EL (cell line): ENCODE results near the gene AATK.
A peak's percentile ranks its signal among the peaks of the same experiment; 100 is the strongest.

Experiments used
- DNase-seq: peaks from one replicate; pipeline ENCODE4 v3.0.0-alpha.2; 2016

The AATK gene

DNA sequence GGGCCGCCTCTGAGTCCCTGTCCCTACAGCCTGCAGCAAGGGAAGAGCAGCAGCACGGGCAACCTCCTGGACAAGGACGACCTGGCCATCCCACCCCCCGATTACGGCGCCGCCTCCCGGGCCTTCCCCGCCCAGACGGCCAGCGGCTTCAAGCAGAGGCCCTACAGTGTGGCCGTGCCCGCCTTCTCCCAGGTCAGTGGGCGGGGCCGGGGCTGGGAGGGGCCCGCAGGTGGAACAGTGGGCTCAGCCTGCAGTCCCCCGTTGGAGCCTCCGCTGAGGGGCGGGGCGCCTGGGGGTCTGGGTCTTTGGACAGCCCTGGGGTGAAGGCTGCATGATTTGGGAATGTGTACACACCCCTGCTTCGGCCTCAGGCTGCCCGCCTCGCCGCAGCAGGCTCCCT is 59.3 kb downstream of the AATK start:
- no peak for DNase-seq

DNA sequence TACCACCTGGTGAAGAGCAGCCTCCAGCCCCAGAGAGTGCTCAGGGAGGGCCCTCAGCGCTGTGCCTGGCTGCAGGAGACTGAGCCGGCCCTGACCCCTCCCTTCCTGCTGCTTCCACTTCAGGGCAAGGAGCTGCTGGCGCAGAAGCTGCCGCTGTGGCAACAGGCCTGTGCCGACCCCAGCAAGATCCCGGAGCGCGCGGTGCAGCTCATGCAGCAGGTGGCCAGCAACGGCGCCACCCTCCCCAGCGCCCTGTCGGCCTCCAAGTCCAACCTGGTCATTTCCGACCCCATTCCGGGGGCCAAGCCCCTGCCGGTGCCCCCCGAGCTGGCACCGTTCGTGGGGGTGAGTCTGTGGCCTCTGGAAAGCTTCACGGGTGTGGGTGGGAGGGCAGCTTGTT is 62.6 kb downstream of the AATK start:
- no peak for DNase-seq

DNA sequence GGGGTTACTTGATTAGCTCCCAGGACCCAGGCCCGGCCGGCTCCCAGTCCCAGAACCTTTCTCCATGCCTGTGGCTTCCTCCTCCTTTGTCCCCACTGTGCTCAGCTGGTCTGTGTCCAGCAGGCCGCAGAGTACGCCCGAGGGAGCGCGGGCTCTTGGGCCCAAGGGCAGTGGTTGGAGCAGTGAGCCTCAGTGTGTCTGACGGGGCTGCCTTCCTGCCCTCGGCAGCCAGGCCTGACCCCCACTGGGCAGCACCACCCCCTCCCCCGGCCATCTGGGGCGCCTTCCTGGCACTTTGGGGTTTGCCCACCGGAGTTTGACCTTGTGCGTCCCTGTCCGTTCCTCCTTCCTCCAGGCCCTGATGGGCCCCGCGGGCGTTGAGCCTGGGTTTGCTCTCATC is 63.2 kb downstream of the AATK start:
- no peak for DNase-seq

DNA sequence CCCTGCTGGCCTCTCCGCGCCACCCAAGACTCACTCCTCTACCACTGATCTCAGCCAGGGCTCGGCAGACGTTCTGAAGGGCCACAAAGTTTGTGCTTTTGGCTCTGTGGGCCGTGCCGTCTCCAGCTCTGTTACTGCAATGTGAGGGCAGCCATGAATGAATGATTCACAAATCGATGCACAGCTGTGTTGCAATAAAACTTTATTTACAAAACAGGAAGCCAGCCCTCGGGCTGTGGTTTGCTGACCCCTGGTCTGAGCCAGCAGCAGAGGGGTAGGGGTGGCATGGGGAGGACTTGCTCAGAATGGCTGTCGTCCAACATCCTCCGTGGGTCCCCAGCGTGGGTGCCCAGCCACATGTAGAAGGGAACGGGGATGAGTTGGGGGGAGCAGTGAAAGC is 63.7 kb downstream of the AATK start:
- no peak for DNase-seq

DNA sequence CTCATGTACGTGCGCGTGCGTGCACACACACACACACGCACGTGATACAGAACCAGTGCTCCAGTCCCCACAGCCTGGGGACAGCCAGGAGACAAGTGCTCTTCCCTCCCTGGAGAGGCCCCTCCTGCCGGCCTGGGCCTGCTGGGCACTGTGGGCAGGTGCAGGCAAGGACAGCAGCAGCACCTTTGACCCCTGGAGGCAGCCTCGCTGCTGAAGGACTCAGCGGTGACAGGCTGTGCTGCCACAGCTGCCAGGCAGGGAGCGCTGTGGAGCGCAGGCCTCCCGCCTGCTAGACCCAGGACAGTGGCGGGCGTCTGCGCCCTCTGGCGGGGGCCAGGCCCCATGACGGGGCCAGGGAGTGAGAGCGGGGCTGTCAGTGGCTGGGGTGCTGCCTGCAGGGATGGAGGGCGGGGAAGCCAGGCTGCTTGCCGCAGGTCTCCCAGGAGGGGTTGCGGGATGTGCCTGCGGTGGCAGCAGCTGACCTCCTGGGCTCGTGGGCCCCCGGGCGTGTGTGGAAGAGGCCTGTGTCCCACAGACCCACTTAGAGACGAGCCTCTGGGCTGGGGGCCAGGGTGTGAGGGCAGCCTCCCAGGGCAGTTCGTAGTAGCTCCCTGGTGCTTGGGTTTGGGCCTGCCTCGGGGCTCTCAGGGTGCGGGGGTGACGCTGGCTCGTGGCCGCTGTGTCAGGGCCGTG is 64.3 kb downstream of the AATK start:
- peak; percentile 73 for DNase-seq

DNA sequence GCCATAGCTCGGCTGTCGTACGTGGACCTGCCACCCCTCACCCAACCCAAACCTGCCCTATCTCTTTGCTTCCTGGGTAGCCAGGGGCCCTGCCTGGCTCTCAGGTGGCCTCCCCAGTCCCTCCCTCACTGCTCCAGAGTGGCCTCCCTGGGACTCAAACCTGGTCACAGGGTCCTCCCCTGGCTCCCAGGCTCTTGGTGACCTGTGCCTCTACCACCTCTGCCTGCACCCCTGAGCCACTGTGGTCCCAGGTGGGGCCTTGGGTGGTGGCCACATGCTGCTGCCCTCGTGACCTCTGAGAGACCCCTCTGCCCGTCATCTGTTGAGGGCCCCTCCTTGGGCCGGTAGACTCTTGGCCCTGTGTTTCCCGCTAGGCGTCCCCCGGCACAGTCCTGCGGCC is 65.4 kb downstream of the AATK start:
- no peak for DNase-seq

DNA sequence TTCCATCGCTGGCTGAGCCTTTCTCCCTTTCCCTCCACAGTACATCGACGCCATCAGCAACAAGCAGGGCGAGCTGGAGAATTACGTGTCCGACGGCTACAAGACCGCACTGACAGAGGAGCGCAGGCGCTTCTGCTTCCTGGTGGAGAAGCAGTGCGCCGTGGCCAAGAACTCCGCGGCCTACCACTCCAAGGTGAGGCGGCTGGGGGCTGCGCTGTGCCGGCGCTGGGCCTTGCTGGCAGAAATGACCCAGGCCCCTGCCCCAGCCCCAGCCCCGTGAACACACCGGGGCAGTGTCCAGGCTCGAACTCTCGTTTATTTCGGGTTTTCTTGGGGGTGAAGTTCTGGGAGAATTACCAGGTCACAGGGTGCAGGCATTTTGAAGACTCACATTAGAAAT is 66.1 kb downstream of the AATK start:
- DNase-seq = no peak

DNA sequence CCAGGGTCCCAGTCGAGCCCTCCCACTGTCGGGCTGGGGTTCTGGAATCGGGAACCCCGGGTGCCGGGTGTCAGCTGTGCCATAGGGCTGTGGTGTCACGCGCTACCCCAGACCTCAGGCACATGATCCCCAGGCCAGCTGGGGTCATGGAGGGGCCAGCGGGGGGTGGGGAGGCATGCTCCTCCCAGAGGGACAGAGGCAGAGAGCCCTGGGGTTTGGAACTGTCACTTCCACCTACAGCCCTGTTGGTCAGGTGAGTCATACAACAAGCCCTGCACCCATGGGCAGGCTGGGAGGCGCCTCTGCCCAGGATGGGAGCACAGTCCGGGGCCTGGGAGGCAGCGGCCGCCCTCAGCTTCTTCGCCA is 68.1 kb downstream of the AATK start:
- peak; percentile 59 for DNase-seq

DNA sequence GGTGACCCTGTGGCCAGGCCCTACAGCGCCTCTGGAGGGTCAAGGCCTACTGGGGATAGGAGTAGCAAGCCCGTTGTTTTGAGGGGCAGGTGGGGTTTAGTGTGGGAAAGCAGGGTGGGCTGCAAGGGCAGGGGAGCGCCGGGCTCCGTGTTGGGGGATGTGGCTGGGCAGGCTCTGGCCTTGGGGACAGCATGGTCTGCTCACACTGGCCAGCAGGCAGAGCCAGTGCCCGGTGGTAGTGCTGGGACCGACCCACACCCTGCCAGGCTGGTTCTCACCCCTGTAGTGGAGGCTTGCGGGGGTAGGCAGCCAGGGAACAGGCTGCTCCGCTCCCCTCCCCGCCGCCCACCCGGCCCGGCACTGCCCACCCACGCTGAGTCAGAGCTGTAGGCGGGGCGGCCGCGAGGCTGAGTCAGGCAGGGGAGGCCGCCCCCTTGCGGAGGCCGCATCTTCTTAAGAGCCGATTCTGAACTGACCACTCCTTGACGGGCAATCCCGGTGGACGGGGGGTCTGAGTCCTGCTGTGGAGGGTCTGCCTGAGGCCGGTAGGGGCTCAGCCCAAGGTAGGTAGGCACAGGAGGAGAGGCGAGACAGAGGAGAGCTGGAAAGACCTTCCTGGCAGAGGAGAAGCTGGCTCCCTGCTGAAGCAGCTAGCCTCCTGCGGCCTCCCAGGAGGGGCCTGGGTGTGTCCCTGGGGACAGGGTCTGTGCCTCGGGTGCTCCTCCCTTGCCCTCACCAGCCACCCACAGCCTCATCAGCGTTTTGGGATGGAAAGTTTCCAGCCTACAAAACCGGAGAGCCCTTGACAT is 68.7 kb downstream of the AATK start:
- peak; percentile 84 for DNase-seq

DNA sequence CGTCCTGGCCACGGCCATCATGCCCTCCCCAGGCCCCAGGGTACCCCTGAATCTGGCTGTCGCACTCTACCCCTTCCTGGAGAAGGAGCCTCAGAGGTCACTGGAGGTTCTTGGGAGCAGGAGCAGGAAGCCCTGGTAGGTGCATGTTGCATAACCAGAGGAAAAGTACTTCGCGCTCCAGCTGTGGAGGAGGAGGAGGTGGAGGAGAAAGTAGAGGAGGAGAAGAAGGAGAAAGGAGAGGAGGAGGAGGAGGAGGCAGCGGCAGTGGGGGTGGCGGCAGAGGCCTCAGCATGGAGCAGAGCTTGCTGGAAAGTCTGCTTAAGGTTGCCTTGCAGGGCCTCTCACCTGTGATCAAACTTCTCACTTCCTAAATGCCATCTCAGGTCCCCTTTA is 69.3 kb downstream of the AATK start:
- DNase-seq = no peak

DNA sequence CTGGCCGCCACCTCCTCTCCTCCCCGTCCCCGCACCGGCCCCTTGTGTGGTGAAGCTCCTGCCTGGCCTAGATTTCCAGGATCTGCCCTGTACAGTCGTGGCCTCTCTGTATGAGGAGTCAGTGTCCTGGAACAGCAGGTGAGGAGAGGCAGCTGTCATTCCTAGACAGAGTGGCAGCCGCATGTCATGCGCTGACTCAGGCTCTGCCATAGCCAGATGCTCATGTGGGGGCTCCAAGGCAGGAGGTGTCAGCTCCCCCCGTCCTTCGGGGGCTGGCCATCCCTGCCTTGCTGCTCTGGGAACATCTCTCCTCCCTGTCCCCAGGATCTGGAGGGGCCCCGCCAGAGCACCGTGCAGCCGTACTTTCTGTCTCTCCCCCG is 70.6 kb downstream of the AATK start:
- no peak for DNase-seq

DNA sequence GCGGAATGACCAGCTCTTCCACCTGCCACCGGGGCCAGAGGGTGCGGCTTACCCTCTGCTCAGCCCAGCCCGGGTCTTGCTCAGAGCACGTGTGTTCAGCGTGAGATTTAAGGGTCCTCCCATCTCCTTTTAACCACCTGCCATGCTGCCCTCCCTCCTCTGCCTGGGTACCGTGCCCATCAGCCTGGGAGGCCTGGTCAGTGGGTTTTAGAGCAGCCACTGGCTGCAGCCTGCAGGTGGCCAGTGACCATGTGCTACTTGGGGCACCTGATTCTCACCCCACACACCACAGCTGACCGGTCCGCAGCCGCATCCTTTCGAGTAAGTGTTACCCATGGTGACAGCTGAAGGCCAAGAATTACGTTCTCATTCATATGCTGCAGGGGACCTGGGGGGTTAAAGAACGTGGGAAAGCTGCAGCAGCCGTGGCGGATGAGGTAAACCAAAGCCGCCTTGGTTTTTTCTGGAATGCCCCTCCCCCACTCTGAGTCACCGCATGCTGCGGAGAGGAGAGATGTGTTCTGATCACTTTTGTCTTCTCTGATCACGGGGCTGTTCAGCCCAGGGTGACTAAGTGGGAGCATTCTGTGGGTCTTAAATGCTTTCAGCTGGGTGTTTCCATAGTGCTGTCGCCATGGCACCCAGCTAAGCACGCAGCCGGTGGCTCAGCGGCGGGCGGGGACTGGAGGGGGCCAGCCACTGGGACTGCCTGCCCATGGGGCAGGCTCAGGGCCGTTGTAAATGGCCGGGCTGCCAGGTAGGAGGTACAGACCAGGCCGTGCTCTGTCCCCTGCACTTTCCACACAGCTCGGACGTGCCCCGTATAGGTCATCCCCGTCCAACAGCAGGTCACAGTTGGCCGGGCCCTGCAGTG is 71.3 kb downstream of the AATK start:
- DNase-seq = peak; percentile 100

DNA sequence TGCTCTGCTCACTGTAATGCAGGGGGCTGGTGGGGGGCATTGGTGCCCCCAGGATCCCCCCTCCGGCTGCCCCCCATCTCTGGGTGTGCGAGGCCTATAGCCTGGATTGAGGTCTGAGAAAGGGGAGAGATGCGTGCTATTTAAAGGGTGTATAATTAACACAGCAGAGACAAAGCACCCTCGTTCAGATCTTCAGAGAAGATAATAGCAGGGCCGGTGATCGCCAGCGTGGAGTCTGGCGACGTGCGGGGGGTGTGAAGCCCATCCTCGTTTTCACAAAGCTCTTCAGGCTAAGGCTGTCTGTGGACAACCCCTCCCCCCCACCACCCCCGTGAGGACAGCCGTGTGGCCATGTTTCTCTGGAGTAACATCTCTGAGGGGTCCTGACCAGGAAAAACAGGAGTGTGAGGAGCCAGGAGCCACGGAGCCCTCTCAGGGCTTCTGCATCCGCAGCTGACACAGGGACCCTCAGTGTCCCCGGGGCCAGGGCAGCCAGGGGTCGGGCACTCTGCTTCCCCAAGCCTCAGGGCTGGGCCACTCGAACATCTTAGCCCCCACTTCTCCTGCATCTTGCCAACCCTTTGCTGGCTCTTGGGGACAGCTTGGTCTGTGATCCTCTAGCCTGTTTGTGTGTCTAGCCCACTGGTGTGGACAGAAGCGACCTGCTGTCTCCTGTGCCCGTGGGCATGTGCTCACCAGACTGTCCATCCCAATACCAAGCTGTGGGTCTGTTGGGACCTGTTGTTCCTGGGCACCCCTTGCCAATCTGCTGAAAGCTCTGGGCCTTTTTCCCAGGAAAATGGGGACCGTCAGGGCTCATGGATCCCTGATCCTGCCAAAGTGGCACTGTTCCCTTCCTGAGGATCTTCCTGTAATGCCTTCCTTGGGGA is 72.2 kb downstream of the AATK start:
- no peak for DNase-seq

DNA sequence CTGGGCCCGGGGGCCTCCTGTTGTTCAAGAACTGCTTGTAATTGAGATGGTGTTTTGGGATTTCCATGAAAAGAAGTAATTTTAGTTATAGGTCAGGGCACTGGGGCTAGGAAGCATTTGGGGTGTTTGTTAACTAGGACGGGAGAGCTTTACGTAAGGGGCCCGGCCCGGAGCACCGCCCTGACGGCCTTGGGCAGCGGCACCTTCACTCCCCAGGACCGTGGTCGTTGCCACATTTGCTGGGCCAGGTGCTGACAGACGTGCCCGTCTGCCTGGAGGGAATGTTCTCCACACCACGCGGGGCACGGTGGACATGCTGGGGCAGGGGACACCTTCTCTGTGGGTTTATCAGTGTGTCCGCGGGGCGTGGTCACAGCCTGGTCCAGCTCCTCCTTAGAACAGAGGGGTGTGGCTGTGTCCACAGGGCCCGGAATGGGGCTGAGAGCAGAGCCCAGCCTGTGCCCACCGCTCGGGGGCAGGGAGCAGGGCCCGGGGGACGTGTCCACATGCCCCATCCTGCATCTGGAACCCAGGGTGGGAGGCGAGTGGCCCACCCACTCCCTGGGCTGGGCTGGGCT is 73.4 kb downstream of the AATK start:
- no peak for DNase-seq

DNA sequence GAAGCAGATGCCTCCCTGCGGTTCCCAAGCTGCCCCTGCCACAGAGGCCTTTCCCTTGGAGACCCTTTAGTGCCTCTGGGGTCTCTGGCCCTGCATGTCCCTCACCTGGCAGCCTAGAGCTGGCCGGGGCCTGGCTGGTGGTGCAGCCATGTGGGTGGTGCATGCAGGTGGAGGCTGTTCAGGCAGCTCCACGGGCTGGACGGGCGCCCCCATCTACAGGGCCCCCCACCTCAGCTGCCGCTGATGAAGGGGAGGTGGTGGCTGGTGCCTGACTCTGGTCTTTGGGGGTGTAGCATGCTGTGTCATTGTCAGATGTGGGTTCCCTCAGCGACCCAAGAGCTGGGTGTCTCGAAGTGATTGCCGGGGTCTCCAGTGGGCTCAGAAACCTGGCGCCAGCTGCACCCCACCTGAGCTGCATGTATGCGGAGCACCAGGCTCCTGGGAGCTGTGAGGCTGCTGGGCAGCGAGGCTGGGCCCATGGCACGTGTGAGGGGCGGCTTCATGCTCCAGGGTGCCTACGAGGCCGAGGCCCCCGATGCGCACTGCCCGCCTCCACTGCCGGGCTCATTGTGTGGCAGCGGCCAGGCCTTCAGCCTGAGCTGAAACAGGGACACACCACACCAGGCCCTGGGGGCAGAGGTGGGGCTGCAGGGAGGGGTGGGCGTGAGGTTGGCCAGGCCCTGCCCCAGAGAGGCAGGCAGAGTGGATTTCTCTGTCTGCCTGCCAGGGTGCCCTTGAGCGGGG is 74.1 kb downstream of the AATK start:
- no peak for DNase-seq

DNA sequence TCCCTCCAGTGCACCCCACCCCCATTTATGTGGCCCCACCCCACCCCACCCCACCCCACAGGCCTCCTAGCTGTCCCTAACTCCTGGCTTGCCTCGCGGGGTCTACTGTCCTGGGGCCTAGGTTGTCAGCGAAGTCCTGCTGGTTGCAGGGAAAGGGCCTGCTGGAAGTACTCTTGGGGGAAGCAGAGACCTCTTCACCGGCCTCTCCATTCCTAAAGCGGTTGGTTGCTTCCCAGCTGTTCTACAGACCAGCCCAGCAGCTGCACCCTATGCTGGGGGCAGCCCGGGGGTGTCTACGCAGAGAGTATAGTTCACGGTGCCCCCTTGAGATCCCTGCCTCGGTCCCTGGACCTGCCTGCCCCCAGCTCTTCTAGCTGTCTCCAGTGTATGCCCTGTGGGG is 74.9 kb downstream of the AATK start:
- DNase-seq = no peak

DNA sequence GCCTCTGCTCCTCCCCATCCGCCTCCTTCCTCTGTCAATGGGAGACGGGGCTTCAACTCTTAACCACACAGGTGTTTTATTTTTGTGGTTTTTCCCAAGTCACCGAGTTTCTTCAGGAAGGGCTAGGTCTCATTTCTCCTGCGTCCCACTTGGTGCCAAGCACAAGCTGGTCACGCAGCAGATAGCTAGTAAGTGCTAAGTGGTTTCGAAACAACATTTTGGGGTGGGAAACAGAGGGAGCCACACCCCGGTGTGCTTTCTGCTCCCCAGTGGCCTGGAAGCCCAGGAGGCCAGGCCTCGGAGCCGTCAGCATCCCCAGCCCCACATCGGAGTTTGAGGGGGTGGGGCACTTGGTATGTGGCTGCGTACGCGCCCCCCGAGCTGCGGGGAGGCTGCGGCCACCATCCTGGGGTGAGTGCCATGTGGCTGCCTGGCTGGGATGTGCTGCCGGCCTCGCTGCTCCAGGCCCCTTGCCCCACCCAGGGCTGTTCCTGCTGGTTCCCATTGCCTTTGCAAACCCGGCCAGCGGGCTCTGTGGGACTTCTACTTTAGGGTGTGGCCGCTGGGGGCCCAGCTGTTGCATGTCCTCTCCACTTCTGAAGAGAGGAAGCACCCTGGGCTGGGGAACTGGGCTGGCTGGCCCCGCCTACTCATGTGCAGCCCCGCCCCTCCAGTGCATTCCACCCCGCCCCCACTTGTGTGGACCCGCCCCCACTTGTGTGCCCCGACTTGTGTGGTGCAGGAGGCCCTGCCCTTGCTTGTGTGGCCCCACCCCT is 75.5 kb downstream of the AATK start:
- peak; percentile 13 for DNase-seq

DNA sequence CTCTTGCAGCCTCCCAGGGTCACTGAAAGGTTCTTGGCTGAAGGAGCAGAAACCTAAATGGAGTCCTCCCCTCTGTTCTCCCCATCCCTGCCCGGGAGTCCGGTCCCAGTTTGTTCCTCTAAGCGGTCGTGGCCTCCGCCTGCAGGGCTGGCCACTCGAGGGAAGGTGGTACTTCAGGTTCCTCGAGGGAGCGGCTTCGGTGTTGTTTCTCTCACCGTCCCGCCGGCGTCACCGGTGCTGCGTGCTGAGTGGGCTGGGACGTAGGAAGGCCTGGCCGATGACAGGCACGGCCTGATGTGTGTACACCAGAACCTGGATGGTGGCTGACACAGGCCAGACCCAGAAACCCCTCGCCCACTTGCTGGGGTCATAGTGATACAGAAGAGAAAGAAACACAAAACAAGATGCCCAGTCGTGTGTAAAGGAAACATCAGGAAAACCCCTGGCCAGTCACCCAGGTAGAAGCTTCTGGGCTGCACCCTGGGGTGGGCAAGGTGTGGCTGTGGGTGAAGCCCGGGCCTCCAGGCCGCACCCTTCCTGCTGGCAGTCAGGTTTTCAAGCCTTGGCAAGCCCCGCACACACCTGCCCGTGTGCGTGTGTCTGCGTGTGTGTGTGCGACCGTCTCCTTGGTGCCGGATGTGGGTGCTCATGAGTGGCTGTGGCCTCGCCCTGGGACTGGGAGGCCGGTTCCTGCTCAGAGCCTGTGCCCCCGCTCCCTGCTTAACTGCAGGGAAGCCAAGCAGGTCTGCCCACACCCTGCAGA is 79.1 kb downstream of the AATK start:
- no peak for DNase-seq

DNA sequence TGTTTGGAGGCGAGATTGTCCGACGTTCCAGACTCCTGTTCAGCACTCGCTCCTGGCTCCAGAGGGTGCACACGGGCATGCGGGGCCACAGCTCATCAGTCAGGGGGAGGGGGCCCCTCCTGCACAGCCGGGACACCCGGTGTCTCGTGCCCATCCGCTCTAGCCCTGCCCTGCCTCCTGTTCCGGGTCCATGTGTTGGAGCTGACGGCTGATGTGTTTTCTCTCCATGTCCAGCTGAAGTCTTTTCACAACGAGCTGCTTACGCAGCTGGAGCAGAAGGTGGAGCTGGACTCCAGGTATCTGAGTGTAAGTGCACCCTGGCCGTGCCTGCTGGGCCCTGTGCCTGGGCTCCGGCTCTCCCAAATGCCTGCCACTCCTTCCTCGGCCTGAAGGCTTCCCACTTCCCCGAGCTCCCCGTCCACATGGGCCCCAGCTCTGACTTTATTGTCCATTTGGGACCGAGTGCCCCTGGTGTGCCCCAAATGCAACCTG is 80.6 kb downstream of the AATK start:
- no peak for DNase-seq
